Right atrium auricular region (tissue), 2 donors: ENCODE data around the gene ENOPH1. TPM values are rescaled to one million over a fixed set of nuclear protein-coding genes. Genes with fewer than 3 reads are reported as not detected.
"Not testable (repeated sequence)": the region's sequence is repeated elsewhere in the genome, so short reads cannot be mapped to it uniquely, and the experiment has no call there.

Experiments
- DNase-seq: peaks from one replicate; pipeline ENCODE4 v3.0.0-alpha.2; 2019; ENCODE audit warnings: low spot score
- H3K27ac ChIP-seq, 2 donors: fragments of 200-600 bp; sonication (generic); 1 replicate in 1 of 2; 2 replicates in 1 of 2; pipeline ENCODE4 v1.5.1; 2016 to 2019
- H3K27me3 ChIP-seq, 2 donors: fragments of 200-600 bp; sonication (generic); one replicate each; pipeline versions ENCODE4 v1.5.1 to v1.6.0; 2017 to 2019
- H3K36me3 ChIP-seq: fragments of 200-600 bp; sonication (generic); one replicate; pipeline ENCODE4 v1.5.1; 2016
- H3K4me1 ChIP-seq, 2 donors: fragments of 200-600 bp; sonication (generic); one replicate each; pipeline versions ENCODE4 v1.5.1 to v1.6.0; 2017 to 2019
- H3K4me3 ChIP-seq, 2 donors: fragments of 200-600 bp; sonication (generic); 1 replicate in 1 of 2; 2 replicates in 1 of 2; pipeline ENCODE4 v1.5.1; 2017 to 2019; ENCODE audit warnings: mild to moderate bottlenecking in 1 of 2, moderate library complexity in 1 of 2
- H3K9me3 ChIP-seq, 2 donors: fragments of 200-600 bp; sonication (generic); one replicate each; pipeline ENCODE4 v1.5.1; 2019
- CTCF ChIP-seq, 2 donors: fragments of 200-600 bp; sonication (generic); IDR thresholded peaks; one replicate each; pipeline ENCODE4 v1.5.1; 2019; ENCODE audit warnings: antibody characterized with exemption in 2 of 2
- total RNA-seq, 2 donors: library from RNA; depleted of rRNA; stranded (reverse); fragments of >200 nt; gene quantifications; one replicate each; pipeline ENCODE4 v1.1.0, GENCODE V29; 2016

ENOPH1 gene
- 10 to 100 TPM; 15.0 to 16.6 TPM for total RNA-seq

DNA sequence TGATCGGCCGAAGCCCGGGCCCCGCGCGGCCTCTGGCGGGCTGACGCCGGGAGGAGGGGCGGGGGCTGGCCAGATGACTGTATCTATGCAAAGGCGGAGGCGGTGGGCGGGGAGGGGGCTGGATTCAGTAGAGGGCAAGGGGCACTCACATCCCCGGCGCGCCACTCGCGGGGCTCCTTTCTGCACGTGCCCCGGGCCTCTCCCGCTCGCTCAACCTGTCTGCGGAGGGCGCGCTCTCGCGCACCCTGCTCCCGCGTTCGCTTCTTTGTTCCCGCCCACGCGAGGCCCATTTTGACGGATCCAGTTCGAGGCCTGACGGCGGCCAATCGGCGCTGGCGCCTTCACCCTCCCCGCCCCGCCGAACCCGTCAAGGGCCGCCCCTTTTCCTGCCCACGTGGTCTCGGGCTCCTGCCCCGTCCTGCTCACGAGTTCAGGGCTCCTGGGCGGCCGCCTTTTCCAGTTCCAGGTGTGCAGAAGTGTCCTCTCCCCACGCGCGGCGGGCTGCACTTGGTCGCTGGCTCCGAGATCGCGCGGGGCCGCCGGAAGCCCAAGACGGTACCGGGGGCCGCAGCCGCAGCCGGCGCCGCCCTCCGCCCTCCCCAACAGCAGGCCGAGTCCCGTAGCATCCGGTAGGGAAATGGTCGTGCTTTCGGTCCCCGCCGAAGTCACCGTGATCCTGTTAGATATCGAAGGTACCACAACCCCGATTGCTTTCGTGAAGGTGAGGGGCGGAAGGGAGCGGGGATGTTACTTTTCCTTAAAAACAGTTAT is at the start of gene ENOPH1, which contains the start of gene HNRNPDL:
TSS of gene ENOPH1 (plus strand) at position 398 of the 771 bp plus-strand sequence. CDS start at position 638, 240 bp downstream.
TSS of gene HNRNPDL (minus strand) at position 270 of the 771 bp plus-strand sequence. CDS start 772 bp downstream, outside the sequence.
- Histone ChIP-seq H3K9me3 (no peaks in the 10 kb centered on the region), H3K36me3 (peaks cover 27% of the 10 kb centered on the region), H3K4me3 (peak within 1 kb of the TSS; percentile 83 to 90), H3K4me1 (peaks cover 0 to 37% of the 10 kb centered on the region in 2 donors), H3K27ac (peak within 1 kb of the TSS; percentile 94 to 98), H3K27me3 (no peaks in the 10 kb centered on the region)
- peak; percentile 97 for DNase-seq
- TF ChIP-seq CTCF (IDR thresholded peaks at IDR 0.05): no peak

GRCh38 chr4:82380831-82381230 is 49.6 kb upstream of the ENOPH1 start:
- peaks cover 0 to 27% of the 10 kb centered on the region in 2 donors for H3K4me1 ChIP-seq
- H3K36me3 ChIP-seq: no peaks in the 10 kb centered on the region
- DNase-seq: no peak
- peak overlapping the region; percentile 59 to 63 for H3K27ac ChIP-seq
- TF ChIP-seq CTCF (IDR thresholded peaks at IDR 0.05): no peak
- no peaks in the 10 kb centered on the region for H3K27me3 ChIP-seq
- H3K4me3 ChIP-seq: no peak overlapping the region
- H3K9me3 ChIP-seq: no peaks in the 10 kb centered on the region

DNA sequence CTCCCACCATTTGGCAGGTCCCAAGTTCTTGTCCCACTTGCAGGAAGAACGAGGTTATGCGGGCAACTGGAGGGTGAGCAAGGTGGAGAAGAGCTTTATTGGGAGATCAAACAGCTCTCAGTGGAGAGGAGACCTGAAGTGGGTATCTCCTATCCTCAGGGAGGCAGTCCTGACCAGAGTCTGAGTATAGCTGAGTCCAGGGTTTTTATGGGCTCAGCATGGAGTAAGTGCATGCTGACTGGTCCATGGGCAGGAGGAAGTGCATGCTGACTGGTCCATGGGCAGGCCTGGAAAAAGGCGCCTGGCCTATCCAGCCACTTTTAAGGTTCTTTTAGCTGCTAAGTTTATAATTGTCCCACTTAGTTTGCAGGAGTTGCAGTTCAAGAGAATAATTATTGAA is 49.2 kb upstream of the ENOPH1 start:
- no peak for TF ChIP-seq CTCF (IDR thresholded peaks at IDR 0.05)
- H3K27me3 ChIP-seq: no peaks in the 10 kb centered on the region
- H3K36me3 ChIP-seq: no peaks in the 10 kb centered on the region
- H3K4me1 ChIP-seq: peaks cover 0 to 23% of the 10 kb centered on the region in 2 donors
- H3K4me3 ChIP-seq: no peak overlapping the region
- DNase-seq: no peak
- H3K27ac ChIP-seq: peak overlapping the region; percentile 59 to 63
- no peaks in the 10 kb centered on the region for H3K9me3 ChIP-seq

GRCh38 chr4:82381661-82382296 is 48.6 kb upstream of the ENOPH1 start:
- H3K4me1 ChIP-seq: peaks cover 0 to 20% of the 10 kb centered on the region in 2 donors
- H3K27ac ChIP-seq: peak overlapping the region; percentile 59 to 63
- H3K27me3 ChIP-seq: no peaks in the 10 kb centered on the region
- H3K4me3 ChIP-seq: no peak overlapping the region
- no peaks in the 10 kb centered on the region for H3K36me3 ChIP-seq
- TF ChIP-seq CTCF (IDR thresholded peaks at IDR 0.05): no peak
- DNase-seq: no peak
- H3K9me3 ChIP-seq: no peaks in the 10 kb centered on the region

GRCh38 chr4:82382751-82383150 is 47.6 kb upstream of the ENOPH1 start:
- H3K36me3 ChIP-seq: no peaks in the 10 kb centered on the region
- peaks cover 0 to 20% of the 10 kb centered on the region in 2 donors for H3K4me1 ChIP-seq
- H3K27me3 ChIP-seq: no peaks in the 10 kb centered on the region
- peak overlapping the region in 1 of 2 donors; percentile 63 for H3K27ac ChIP-seq
- no peak for DNase-seq
- TF ChIP-seq CTCF (IDR thresholded peaks at IDR 0.05): no peak
- H3K9me3 ChIP-seq: no peaks in the 10 kb centered on the region
- no peak overlapping the region for H3K4me3 ChIP-seq

DNA sequence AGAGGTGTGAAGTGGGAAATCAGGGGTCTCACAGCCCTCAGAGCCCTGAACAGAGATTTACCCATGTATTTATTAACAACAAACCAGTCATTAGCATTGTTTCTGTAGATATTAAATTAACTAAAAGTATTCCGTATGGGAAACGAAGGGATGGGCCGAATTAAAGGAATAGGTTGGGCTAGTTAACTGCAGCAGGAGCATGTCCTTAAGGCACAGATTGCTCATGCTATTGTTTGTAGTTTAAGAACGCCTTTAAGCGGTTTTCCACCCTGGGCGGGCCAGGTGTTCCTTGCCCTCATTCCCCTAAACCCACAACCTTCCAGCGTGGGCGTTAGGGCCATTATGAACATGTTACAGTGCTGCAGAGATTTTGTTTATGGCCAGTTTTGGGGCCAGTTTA is 44.1 kb upstream of the ENOPH1 start:
- not testable (repeated sequence) for H3K9me3 ChIP-seq, H3K27ac ChIP-seq, H3K36me3 ChIP-seq, H3K27me3 ChIP-seq, DNase-seq, H3K4me3 ChIP-seq
- H3K4me1 ChIP-seq: peaks cover 0 to 14% of the 10 kb centered on the region in 2 donors
